Dendritic cell treated with granulocyte-macrophage colony-stimulating factor and Interleukin-4, amounts not matched to agents 40 ng/mL and 50 ng/mL, for 4 days (primary cell): ENCODE data around the gene RANBP3.
"Not testable (repeated sequence)": the region's sequence is repeated elsewhere in the genome, so short reads cannot be mapped to it uniquely, and the experiment has no call there.

ENCODE experiments used
- H3K27ac Mint-ChIP-seq: one replicate; pipeline ENCODE4 v1.8.0; 2022; ENCODE audit warnings: mild to moderate bottlenecking, mixed read lengths
- H3K27me3 Mint-ChIP-seq: one replicate; pipeline ENCODE4 v1.8.0; 2022; ENCODE audit warnings: mild to moderate bottlenecking, mixed read lengths
- H3K36me3 Mint-ChIP-seq: one replicate; pipeline ENCODE4 v1.8.0; 2022; ENCODE audit warnings: low read depth, mixed read lengths
- H3K4me1 Mint-ChIP-seq: one replicate; pipeline ENCODE4 v1.8.0; 2022; ENCODE audit warnings: low read depth, mixed read lengths
- H3K4me3 Mint-ChIP-seq: one replicate; pipeline ENCODE4 v1.8.0; 2022; ENCODE audit warnings: mild to moderate bottlenecking, moderate library complexity, mixed read lengths
- H3K9me3 Mint-ChIP-seq: one replicate; pipeline ENCODE4 v1.8.0; 2022; ENCODE audit warnings: mixed read lengths
- intact Hi-C: fragments of 100-400 bp; cut with micrococcal nuclease; formaldehyde crosslinking; loops from one replicate; pipeline ENCODE4 v1.15.0; 2022

Gene RANBP3

DNA sequence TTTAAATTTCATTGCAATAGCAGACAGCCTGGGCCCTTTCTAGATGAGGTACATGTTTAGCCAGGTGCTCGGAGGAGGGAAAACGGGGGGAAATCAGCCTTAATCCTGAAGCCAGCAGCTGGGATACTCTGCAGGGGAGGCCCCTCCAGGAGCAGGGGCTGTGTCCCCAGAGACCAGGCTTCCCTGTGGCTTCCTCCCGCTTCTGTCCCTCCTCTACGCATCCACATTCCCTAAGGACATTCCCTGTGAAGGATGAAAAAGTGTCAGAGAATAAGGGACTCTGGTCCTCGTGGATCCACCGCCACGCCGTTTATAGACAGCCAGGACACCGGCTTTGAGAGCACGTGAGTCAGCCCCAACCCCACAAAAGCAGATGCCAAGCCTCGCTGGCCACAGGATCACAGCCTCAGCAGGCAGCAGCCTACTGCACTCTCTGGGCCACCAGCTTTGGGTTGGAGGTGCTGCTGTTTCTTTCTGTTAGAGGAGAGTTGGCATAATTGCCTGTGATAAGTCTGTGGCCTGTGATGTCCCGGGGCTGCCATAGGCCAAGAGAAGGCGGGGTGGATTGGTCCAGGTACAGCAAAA lies 36.7 kb upstream of the RANBP3 start:
- no peaks in the 10 kb centered on the region for H3K4me1 Mint-ChIP-seq
- no peaks in the 10 kb centered on the region for H3K9me3 Mint-ChIP-seq
- H3K27ac Mint-ChIP-seq, result no peak overlapping the region
- peaks cover 21% of the 10 kb centered on the region for H3K36me3 Mint-ChIP-seq
- no peak overlapping the region for H3K4me3 Mint-ChIP-seq
- no peaks in the 10 kb centered on the region for H3K27me3 Mint-ChIP-seq
- intact Hi-C loops, result no loop called here

GRCh38 chr19:6012426-6013170 lies 34.7 kb upstream of the RANBP3 start:
- intact Hi-C loops, result no loop called here
- H3K36me3 Mint-ChIP-seq, result peaks cover 29% of the 10 kb centered on the region
- no peaks in the 10 kb centered on the region for H3K9me3 Mint-ChIP-seq
- no peak overlapping the region for H3K27ac Mint-ChIP-seq
- no peak overlapping the region for H3K4me3 Mint-ChIP-seq
- H3K4me1 Mint-ChIP-seq, result no peaks in the 10 kb centered on the region
- H3K27me3 Mint-ChIP-seq, result no peaks in the 10 kb centered on the region

GRCh38 chr19:6011794-6012193 lies 33.9 kb upstream of the RANBP3 start:
- Mint-ChIP-seq H3K9me3 (no peaks in the 10 kb centered on the region), H3K27ac (no peak overlapping the region), H3K4me3 (no peak overlapping the region), H3K27me3 (no peaks in the 10 kb centered on the region), H3K4me1 (no peaks in the 10 kb centered on the region), H3K36me3 (peaks cover 37% of the 10 kb centered on the region)
- intact Hi-C loops, result no loop called here

DNA sequence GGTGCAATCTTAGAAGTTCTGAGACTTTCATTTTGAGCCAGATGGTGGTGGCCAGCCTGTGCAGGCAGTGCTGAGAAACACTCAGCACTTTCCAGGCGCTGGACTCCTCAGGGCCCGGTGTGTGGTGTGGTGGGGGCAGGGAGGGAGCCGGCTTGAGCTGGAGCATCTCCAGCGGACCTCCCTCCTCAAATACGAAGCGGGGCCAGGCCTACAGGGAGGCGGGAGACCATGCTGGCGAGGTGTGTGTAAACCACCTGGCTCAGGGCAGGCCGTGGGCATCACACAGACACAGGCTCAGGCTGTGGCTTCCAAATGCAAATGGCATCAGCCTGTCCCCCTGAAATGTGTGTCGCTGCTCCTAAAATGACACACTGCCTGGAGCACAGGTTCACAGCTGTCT lies 33.3 kb upstream of the RANBP3 start:
- Mint-ChIP-seq H3K27ac (no peak overlapping the region), H3K4me3 (no peak overlapping the region), H3K27me3 (no peaks in the 10 kb centered on the region), H3K9me3 (no peaks in the 10 kb centered on the region), H3K4me1 (no peaks in the 10 kb centered on the region), H3K36me3 (peaks cover 41% of the 10 kb centered on the region)
- intact Hi-C loops, result no loop called here

DNA sequence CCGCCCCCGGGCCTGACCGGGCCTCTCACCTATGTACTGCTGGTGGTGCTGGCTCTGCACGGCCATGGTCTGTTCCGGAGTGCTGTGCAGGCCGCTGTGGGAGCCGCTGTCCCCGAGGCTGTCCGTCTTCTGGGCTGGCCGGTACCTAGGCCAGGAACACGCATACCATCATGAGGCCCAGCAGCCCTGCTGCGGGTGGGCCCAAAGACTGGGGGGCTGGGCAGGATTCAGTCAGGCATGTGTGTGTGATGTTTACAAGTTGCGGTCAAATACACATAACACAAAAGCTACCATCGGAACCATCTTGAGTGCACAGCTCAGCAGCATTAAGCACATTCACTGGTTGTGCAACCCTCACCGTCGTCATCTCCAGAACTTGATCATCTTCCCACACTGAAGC lies 32.2 kb upstream of the RANBP3 start:
- H3K9me3 Mint-ChIP-seq, result no peaks in the 10 kb centered on the region
- H3K4me3 Mint-ChIP-seq, result no peak overlapping the region
- H3K27ac Mint-ChIP-seq, result no peak overlapping the region
- H3K4me1 Mint-ChIP-seq, result no peaks in the 10 kb centered on the region
- intact Hi-C loops, result no loop called here
- H3K36me3 Mint-ChIP-seq, result peaks cover 48% of the 10 kb centered on the region
- no peaks in the 10 kb centered on the region for H3K27me3 Mint-ChIP-seq

DNA sequence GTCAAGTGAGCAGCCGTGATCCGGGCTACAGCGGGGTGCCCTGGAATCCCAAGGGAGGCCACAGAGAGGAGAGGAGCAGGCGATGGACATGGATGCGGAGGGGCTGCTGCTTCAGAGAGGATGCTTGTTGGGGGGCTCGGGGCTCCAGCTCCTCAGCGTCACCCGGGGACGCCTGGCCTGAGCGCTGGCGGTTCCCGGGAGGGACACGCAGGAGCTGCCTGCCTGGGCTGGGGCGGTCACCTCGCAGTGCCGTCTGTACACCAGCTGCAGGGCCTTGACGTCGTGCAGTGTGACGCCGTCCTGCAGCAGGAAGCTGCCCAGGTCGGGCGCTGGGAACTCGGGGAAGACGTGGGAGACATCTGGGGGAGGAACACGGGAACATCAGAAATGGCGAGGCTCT lies 29.9 kb upstream of the RANBP3 start:
- Mint-ChIP-seq H3K36me3 (peaks cover 60% of the 10 kb centered on the region), H3K9me3 (no peaks in the 10 kb centered on the region), H3K4me3 (no peak overlapping the region), H3K27ac (no peak overlapping the region), H3K4me1 (no peaks in the 10 kb centered on the region), H3K27me3 (no peaks in the 10 kb centered on the region)
- intact Hi-C loops, result no loop called here

GRCh38 chr19:6006896-6007295 lies 29.0 kb upstream of the RANBP3 start:
- no peak overlapping the region for H3K27ac Mint-ChIP-seq
- H3K36me3 Mint-ChIP-seq, result peaks cover 60% of the 10 kb centered on the region
- no peak overlapping the region for H3K4me3 Mint-ChIP-seq
- intact Hi-C loops, result no loop called here
- H3K4me1 Mint-ChIP-seq, result no peaks in the 10 kb centered on the region
- no peaks in the 10 kb centered on the region for H3K9me3 Mint-ChIP-seq
- H3K27me3 Mint-ChIP-seq, result no peaks in the 10 kb centered on the region

DNA sequence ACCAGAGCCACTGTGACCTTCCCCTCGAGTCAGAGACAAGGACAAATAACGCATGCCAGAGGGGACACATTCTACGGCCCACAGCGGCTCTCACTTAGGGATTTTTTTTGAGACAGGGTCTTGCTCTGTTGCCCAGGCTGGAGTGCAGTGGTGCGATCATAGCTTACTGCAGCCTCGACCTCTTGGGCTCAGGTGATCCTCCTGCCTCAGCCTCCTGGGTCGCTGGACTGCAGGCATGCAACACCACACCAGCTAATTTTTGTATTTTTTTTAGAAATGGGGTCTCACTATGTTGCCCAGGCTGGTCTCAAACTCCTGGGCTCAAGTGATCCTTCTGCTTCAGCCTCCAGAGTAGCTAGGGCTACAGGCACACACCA lies 28.1 kb upstream of the RANBP3 start:
- H3K27me3 Mint-ChIP-seq, H3K9me3 Mint-ChIP-seq, intact Hi-C loops, H3K27ac Mint-ChIP-seq, H3K4me3 Mint-ChIP-seq, H3K4me1 Mint-ChIP-seq: not testable (repeated sequence)
- H3K36me3 Mint-ChIP-seq, result peaks cover 67% of the 10 kb centered on the region

- Mint-ChIP-seq H3K9me3 (no peaks in the 10 kb centered on the region), H3K4me1 (no peaks in the 10 kb centered on the region)
Measured at GRCh38 chr19:6005321-6006069, 27.6 kb upstream of the RANBP3 start.

GRCh38 chr19:6003976-6004375 lies 26.0 kb upstream of the RANBP3 start:
- Mint-ChIP-seq H3K36me3 (peaks cover 80% of the 10 kb centered on the region), H3K27me3 (no peaks in the 10 kb centered on the region), H3K9me3 (no peaks in the 10 kb centered on the region), H3K4me1 (no peaks in the 10 kb centered on the region), H3K4me3 (no peak overlapping the region), H3K27ac (no peak overlapping the region)
- intact Hi-C loops, result no loop called here

More at GRCh38 chr19:6005321-6006069, 27.6 kb upstream of the RANBP3 start:
- Mint-ChIP-seq H3K4me3 (no peak overlapping the region), H3K27me3 (no peaks in the 10 kb centered on the region), H3K36me3 (peaks cover 71% of the 10 kb centered on the region), H3K27ac (no peak overlapping the region)
- intact Hi-C loops, result no loop called here

DNA sequence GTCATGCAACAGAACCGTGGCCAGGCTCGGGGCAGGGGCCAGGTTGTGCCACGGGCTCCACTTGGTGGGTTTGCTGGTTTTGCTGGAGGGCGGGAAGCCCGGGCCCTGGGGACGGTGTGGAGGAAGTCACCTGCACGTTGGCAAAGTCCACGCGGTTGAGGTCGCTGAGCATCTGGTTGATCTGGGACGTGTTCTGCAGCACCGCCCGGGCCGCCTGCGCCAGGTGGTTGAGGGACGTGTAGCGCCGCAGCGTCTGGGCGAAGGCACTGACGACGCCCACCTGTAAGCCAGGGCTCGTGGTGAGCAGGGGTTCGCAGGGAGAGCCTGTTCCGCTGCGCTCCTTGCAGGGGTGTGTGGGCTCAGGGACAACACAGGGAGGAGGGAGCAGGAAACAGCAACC lies 24.7 kb upstream of the RANBP3 start:
- Mint-ChIP-seq H3K4me3 (no peak overlapping the region), H3K4me1 (no peaks in the 10 kb centered on the region), H3K36me3 (peaks cover 73% of the 10 kb centered on the region), H3K27me3 (no peaks in the 10 kb centered on the region), H3K9me3 (no peaks in the 10 kb centered on the region), H3K27ac (no peak overlapping the region)
- intact Hi-C loops, result no loop called here

DNA sequence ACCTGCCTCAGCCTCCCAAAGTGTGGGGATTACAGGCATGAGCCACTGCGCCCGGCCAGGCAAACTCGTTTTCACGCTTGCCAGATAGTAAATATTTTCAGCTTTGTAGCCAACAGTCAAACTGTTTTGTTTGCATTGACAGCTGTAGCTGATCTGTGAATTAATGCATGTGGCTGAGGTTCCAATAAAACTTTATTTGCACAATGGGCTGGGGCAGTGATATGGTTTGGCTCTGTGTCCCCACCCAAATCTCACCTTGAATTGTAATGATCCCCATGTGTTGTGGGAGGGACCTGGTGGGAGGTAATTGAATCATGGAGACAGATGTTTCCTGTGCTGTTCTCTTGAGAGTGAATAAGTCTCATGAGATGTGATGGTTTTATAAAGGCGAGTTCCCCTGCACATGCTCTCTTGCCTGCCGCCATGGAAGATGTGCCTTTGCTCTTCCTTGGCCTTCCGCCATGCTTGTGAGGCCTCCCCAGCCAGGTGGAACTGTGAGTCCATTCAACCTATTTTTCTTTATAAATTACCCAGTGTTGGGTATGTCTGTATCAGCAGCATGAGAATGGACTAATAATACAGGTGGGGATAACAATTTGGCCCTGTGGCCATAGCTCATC lies 22.4 kb upstream of the RANBP3 start:
- no peaks in the 10 kb centered on the region for H3K9me3 Mint-ChIP-seq
- intact Hi-C loops, result no loop called here
- H3K4me1 Mint-ChIP-seq, result no peaks in the 10 kb centered on the region
- H3K4me3 Mint-ChIP-seq, result no peak overlapping the region
- no peak overlapping the region for H3K27ac Mint-ChIP-seq
- no peaks in the 10 kb centered on the region for H3K27me3 Mint-ChIP-seq
- H3K36me3 Mint-ChIP-seq, result peaks cover 79% of the 10 kb centered on the region

DNA sequence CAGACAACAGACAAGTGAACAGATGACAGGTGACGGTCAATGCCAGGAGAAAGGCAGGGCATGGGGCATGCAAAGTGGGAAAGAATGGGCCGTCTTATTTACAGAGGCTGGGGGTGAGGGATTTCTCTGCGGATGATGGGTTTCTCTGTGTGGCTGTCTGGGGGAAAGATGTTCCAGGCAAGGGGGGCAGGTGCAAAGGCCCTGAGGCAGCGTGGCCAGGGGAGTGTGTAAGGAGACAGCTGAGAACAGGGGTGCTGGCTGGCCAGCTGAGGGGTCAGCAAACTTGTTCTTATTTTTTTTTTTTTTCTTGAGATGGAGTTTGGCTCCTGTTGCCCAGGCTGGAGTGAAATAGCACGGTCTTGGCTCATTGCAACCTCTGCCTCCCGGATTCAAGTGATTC lies 21.8 kb upstream of the RANBP3 start:
- intact Hi-C loops, result no loop called here
- Mint-ChIP-seq H3K4me3 (no peak overlapping the region), H3K9me3 (no peaks in the 10 kb centered on the region), H3K27ac (no peak overlapping the region), H3K27me3 (no peaks in the 10 kb centered on the region), H3K4me1 (no peaks in the 10 kb centered on the region), H3K36me3 (peaks cover 78% of the 10 kb centered on the region)

DNA sequence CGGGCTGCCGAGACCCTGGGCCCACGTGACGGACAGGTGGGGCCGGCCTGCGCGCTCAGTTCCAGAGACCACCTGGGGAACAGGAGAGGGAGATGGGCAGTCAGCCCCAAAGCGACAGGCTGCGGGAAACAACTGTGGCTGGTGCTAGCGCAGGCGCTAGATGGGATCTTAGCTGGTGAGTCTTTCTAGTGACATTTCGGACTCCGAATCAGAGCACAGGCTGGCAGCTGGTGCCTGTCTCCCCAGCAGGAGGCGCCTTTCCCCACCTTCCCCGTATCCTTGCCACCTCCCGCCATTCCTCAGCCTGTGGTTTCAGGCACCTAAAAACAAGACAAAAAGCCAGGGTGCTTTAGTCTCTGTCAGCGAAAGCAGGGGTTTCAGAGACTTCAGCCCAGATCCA lies 19.4 kb upstream of the RANBP3 start:
- Mint-ChIP-seq H3K9me3 (no peaks in the 10 kb centered on the region), H3K27me3 (no peaks in the 10 kb centered on the region), H3K4me1 (no peaks in the 10 kb centered on the region), H3K27ac (no peak overlapping the region), H3K4me3 (no peak overlapping the region), H3K36me3 (peaks cover 76% of the 10 kb centered on the region)
- intact Hi-C loops, result no loop called here
